ENCODE results near the gene MYOG. TPM values are rescaled to one million over a fixed set of nuclear protein-coding genes. Genes with fewer than 3 reads are reported as not detected.

Gene MYOG
- total and polyA plus RNA-seq, 2 of the 4 experiments (the other 2 are of a cell fraction): not detected

- H3K56ac ChIP-seq (ENCODE audit: extremely low read depth, insufficient read depth, low read length): no peak overlapping the region
- H3K23ac ChIP-seq (ENCODE audit: low read depth, low read length): no peak overlapping the region
- no peaks in the 10 kb centered on the region for H3K36me3 ChIP-seq (ENCODE audit: control insufficient read depth, insufficient read depth, low read length)
- H3K9ac ChIP-seq (ENCODE audit: low read depth, low read length): no peak overlapping the region
- ChIA-PET POLR2A (ENCODE audit: unreplicated experiment) (no interaction called here), CTCF (no interaction called here)
- DNase-seq (no peak), ATAC-seq (ENCODE audit: low read depth) (no peak)
- no peak overlapping the region for H2AFZ ChIP-seq (replicated peaks; ENCODE audit: low read length, poor library complexity)
- WGBS, 2 experiments (ENCODE audit: extremely low coverage in 2 of 2, insufficient read length in 1 of 2): no CpG with 5 or more reads among the region's 8 CpGs
- H3K27me3 ChIP-seq (ENCODE audit: control insufficient read depth, insufficient read depth, low read length): peaks cover 52% of the 10 kb centered on the region
- no peak overlapping the region for H2AK5ac ChIP-seq (ENCODE audit: low read depth, low read length)
- dilution Hi-C loops (cut with HindIII; ENCODE audit: low sequenced_read_pairs, unreplicated experiment) (no loop called here), intact Hi-C loops (cut with micrococcal nuclease) (no loop called here), in situ Hi-C loops (cut with MboI; ENCODE audit: low sequenced_read_pairs) (no loop called here)
- H4K8ac ChIP-seq (ENCODE audit: low read depth in 2 of 2, low read length in 2 of 2): no peak overlapping the region
- H2BK5ac ChIP-seq (ENCODE audit: low read depth, low read length, poor library complexity, severe bottlenecking): no peak overlapping the region
- no peak overlapping the region for H3K18ac ChIP-seq (ENCODE audit: low read depth, low read length)
- no peak overlapping the region for H2AK9ac ChIP-seq (replicated peaks; ENCODE audit: low read depth, low read length, poor library complexity)
- H3K79me1 ChIP-seq (ENCODE audit: low read depth in 1 of 2, low read length in 2 of 2): no peaks in the 10 kb centered on the region
- no peak overlapping the region for H4K5ac ChIP-seq (ENCODE audit: low read depth, low read length)
- H3K4ac ChIP-seq (ENCODE audit: low read depth, low read length): no peak overlapping the region
- H4K20me1 ChIP-seq (ENCODE audit: insufficient read depth, low read length): no peaks in the 10 kb centered on the region
- no TSS peak for BruUV-seq (replicated peaks)
- no peak overlapping the region for H3K14ac ChIP-seq (replicated peaks; ENCODE audit: low read depth, low read length)
- H4K91ac ChIP-seq (ENCODE audit: insufficient read depth, low read depth, low read length): no peak overlapping the region
- H3K4me3 ChIP-seq (ENCODE audit: insufficient read depth, low read depth, low read length): no peak overlapping the region
- no peak overlapping the region for H2BK120ac ChIP-seq (ENCODE audit: low read depth, low read length)
- H3K27ac ChIP-seq (ENCODE audit: insufficient read depth, low read length): no peak overlapping the region
- H3K9me3 ChIP-seq (ENCODE audit: control insufficient read depth, insufficient read depth, low read length): peaks cover 7% of the 10 kb centered on the region
- no peak overlapping the region for H2BK20ac ChIP-seq (ENCODE audit: low read depth, low read length)
- TF ChIP-seq NFE2L2 (IDR thresholded peaks at IDR 0.05; ENCODE audit: low read depth, low read length) (no peak), CHD1 (IDR thresholded peaks at IDR 0.05; ENCODE audit: low read depth, low read length) (no peak), POLR2A (IDR thresholded peaks at IDR 0.05; ENCODE audit: low read depth, low read length) (no peak), FOS (IDR thresholded peaks at IDR 0.05; ENCODE audit: low read depth, low read length) (no peak), RAD21 (IDR thresholded peaks at IDR 0.05; ENCODE audit: low read length) (no peak), CEBPB (IDR thresholded peaks at IDR 0.05; ENCODE audit: low read depth, low read length) (no peak), RCOR1 (IDR thresholded peaks at IDR 0.05; ENCODE audit: insufficient replicate concordance, low read length) (no peak), CTCF (conservative IDR thresholded peaks at IDR 0.05; ENCODE audit: low read depth, low read length) (no peak), MAZ (IDR thresholded peaks at IDR 0.05; ENCODE audit: borderline replicate concordance, low read depth, low read length) (no peak), MAFK (IDR thresholded peaks at IDR 0.05; ENCODE audit: low read depth, low read length) (no peak), SMC3 (IDR thresholded peaks at IDR 0.05; ENCODE audit: low read depth, low read length) (no peak), MXI1 (IDR thresholded peaks at IDR 0.05; ENCODE audit: borderline replicate concordance, low read depth, low read length) (no peak), USF2 (IDR thresholded peaks at IDR 0.05; ENCODE audit: low read depth, low read length) (no peak), RFX5 (IDR thresholded peaks at IDR 0.05; ENCODE audit: low read depth, low read length) (no peak), ELK1 (IDR thresholded peaks at IDR 0.05; ENCODE audit: borderline replicate concordance, low read depth, low read length) (no peak), BHLHE40 (IDR thresholded peaks at IDR 0.05; ENCODE audit: low read depth, low read length) (no peak)
- no peak overlapping the region for H2BK15ac ChIP-seq (ENCODE audit: low read depth, low read length)
- no peak overlapping the region for H3K4me2 ChIP-seq (ENCODE audit: low read depth, low read length)
- no peaks in the 10 kb centered on the region for H3K9me1 ChIP-seq (ENCODE audit: insufficient read depth, low read length)
- no peaks in the 10 kb centered on the region for H3K4me1 ChIP-seq (ENCODE audit: control insufficient read depth, insufficient read depth, low read length)
Measured at GRCh38 chr1:203098914-203099520, 13.2 kb upstream of the MYOG start.

Data from IMR-90 (cell line).